Central memory CD4-positive, alpha-beta T cell (primary cell): ENCODE results near the gene TMPRSS9.
"Not testable (repeated sequence)": the region's sequence is repeated elsewhere in the genome, so short reads cannot be mapped to it uniquely, and the experiment has no call there.

Source experiments
- DNase-seq: peaks from one replicate; pipeline ENCODE4 v3.0.0; 2022

TMPRSS9 gene

DNA sequence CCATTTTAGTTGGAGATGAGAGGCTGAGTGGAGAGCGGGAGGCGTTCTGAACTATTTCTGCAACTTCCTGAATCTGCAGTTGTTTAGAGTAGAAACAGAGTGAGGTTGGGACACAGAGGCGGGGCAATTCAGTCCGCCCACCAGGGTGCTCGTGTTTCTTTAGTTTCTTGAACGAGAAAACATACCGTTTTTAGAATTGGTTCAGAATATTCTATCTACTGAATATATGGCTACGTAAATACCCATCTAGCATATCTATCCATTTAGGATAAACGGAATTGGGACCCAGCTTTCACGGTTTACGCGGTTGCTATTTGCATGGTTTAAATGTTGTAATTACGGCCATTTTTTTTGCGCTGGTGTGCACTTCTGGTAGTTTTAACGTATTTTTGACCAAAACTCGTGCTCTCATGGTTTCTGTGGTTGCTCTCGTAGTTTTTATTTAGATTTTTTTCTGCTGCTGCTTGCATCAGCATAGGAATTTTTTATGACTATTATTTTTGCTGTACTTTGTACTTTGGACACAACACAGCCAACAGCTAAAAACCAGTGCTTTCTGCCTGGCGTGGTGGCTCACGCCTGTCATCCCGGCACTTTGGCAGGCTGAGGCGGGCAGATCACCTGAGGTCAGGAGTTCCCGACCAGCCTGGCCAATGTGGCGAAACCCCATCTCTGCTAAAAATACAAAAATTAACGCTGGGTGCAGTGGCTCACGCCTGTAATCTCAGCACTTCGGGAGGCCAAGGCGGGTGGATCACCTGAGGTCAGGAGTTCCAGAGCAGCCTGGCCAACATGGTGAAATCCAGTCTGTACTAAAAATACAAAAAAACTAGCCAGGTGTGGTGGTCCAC lies 34.6 kb downstream of the TMPRSS9 start:
- DNase-seq, result no peak

DNA sequence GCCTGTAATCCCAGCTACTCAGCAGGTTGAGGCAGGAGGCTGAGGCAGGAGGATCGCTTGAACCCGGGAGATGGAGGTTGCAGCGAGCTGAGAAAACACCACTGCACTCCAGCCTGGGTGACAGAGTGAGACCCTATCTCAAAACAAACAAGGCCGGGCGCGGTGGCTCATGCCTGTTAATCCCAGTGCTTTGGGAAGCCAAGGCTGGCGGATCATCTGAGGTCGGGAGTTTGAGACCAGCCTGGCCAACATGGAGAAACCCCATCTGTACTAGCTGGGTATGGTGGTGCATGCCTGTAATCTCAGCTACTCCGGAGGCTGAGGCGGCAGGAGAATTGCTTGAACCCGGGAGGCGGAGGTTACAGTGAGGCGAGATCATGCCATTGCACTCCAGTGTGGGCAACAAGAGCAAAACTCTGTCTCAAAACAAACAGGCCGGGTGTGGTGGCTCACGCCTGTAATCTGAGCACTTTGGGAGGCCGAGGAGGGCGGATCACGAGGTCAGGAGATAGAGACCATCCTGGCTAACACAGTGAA lies 35.3 kb downstream of the TMPRSS9 start:
- not testable (repeated sequence) for DNase-seq

DNA sequence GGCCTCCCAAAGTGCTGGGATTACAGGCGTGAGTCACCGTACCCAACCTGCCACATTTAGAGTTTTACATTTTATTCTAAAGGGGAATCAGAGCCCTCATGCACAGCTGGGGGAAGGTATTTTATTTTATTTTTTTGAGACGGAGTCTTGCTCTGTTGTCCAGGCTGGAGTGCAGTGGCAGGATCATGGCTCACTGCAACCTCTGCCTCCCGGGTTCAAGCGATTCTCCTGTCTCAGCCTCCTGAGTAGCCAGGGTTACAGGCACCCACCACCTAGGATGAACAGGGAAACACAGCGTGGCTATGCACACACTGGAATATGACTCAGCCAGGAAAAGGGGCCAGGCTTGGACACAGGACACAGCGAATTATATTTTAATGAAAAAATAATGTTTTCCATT lies 37.1 kb downstream of the TMPRSS9 start:
- not testable (repeated sequence) for DNase-seq

DNA sequence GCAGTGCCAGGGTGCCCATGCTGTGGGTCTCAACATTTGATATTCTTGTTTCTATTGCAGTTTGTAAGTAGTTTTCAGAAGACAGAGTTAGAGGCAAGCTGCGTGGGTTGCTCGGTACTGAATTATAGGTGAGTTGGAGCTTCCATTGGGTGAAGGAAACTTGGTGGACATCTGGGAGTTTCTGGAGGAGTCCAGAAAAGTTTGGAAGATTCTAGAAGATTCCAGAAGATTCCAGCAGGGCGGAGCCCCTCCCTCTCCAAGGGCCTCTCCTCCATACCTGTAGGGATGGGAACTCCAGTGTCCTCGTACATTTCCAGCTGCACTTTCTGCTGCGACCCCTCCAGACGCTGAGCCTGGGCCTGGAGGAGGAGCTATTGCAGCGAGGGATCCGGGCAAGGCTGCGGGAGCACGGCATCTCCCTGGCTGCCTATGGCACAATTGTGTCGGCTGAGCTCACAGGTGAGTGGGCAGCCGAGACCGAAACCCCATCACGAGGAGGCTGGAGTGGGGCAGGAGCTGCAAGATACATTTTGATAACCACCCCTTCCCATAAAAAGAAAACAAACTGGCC lies 38.8 kb downstream of the TMPRSS9 start:
- DNase-seq, result no peak

DNA sequence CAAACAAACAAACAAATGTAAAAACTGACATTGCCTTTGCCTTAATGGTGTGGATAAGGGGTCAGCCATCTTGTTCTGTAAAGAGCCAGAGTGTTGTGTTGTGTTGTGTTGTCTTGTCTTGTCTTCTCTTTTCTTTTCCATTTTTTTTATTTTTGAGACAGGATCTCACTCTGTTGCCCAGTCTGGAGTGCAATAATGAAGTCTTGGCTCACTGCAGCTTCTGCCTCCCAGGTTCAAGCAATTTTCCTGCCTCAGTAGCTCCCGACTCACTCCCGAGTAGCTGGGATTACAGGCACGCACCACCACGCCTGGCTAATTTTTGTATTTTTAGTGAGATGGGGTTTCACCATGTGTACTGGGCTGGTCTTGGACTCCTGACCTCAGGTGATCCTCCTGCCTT lies 39.5 kb downstream of the TMPRSS9 start:
- no peak for DNase-seq

DNA sequence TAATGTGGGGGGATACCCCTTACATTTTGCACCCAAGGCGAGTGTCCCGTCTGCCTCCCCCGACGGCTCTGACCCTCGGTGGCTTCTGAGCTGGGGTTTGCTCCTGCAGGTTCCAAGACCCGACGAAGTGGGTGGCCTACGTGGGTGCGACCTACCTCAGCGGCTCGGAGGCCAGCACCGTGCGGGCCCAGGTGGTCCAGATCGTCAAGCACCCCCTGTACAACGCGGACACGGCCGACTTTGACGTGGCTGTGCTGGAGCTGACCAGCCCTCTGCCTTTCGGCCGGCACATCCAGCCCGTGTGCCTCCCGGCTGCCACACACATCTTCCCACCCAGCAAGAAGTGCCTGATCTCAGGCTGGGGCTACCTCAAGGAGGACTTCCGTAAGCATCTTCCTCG lies 48.2 kb downstream of the TMPRSS9 start:
- DNase-seq, result no peak

DNA sequence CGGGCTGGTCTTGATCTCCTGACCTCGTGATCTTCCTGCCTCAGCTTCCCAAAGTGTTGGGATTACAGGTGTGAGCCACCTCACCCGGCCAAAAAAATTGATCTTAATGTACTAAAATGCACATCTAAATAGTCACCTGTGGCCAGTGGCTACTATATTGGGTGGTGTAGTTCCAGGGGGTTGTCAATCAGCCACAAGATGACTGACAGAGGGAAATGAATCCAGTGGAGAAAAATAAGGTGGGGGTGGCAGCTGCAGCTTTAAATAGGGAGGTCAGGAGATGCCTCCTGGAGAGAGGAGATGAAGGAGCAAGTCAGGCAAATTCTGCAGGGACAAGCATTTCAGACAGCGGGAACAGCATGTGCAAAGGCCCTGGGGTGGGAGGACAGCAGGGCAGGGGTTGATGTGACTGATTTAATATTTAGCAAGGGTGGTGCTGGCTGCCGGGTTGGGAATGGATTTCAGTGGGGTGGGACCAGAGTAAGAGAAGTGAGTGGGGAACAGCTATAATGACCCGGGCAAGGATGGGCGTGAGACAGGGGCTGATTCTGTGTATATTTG lies 49.4 kb downstream of the TMPRSS9 start:
- DNase-seq, result no peak

DNA sequence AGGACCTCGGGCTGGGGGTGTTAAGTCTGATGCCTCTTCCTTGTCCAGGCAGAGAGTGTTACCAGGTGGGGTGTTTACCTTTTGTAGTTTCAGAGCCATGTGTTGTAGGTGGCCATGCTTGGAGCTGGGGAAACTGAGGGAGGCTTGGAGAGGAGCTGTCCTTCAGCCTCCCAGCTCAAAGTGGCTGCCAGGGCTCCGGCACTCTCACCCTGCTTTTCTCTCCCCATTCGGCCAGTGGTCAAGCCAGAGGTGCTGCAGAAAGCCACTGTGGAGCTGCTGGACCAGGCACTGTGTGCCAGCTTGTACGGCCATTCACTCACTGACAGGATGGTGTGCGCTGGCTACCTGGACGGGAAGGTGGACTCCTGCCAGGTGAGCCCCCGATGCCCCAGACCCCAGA lies 50.0 kb downstream of the TMPRSS9 start:
- no peak for DNase-seq

DNA sequence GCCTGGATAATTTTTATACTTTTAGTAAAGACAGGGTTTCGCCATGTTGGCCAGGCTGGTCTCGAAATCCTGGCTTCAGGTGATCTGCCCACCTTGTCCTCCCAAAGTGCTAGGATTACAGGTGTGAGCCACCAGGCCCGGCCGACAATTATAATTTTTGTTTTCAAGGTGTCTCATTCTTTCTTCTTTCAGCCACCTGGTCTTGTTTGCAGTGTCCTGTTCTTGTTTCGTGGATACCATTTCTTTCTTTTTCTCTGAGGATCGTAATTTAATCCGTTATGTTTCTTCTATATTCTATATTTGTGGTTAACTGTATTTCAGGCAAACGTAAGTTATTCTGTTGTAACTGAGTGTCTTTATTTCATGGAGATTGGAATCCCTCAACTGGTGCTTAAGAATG lies 51.6 kb downstream of the TMPRSS9 start:
- DNase-seq, result no peak

DNA sequence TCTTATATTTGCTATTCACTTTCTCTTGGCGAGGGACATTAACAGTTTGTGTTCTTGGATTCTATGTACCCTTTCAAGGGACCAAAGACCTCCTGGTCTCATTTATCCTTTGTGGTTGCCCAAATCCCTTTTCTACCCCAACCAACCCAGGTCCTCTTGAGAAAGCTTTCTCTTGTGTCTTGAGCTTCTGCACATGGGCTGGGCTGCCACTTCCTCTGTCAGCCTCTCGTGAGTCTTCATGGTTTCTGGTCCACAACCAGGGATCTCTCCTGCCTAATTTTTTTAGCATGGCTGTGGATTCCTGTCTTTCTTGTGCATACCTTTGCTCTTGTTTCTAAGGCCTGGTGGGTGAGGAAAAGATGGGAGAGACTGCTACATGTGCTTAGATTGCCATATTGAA lies 52.4 kb downstream of the TMPRSS9 start:
- no peak for DNase-seq

DNA sequence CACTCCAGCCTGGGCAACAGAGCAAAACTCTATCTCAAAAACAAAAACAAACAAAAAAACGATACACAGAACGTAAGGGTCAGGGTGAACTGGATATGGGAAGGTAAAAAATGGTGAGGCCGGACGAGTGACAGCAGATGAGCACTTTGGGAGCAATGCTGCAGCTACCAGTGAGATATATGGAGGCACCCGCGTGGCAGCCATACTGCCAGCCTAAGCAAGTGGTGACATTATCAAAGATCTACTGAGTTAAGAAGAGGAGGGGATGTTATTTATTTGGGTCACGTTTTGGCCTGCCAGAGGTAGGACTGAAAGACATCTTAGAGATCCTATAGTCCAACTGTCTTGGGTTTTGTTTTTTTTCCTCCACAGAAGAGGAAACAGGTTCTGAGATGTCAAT lies 53.1 kb downstream of the TMPRSS9 start:
- no peak for DNase-seq

DNA sequence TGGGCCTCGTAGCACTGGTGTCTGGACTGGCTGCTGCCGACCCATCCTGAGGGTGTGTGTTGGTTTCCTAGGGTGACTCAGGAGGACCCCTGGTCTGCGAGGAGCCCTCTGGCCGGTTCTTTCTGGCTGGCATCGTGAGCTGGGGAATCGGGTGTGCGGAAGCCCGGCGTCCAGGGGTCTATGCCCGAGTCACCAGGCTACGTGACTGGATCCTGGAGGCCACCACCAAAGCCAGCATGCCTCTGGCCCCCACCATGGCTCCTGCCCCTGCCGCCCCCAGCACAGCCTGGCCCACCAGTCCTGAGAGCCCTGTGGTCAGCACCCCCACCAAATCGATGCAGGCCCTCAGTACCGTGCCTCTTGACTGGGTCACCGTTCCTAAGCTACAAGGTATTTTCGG lies 53.6 kb downstream of the TMPRSS9 start:
- DNase-seq, result no peak

DNA sequence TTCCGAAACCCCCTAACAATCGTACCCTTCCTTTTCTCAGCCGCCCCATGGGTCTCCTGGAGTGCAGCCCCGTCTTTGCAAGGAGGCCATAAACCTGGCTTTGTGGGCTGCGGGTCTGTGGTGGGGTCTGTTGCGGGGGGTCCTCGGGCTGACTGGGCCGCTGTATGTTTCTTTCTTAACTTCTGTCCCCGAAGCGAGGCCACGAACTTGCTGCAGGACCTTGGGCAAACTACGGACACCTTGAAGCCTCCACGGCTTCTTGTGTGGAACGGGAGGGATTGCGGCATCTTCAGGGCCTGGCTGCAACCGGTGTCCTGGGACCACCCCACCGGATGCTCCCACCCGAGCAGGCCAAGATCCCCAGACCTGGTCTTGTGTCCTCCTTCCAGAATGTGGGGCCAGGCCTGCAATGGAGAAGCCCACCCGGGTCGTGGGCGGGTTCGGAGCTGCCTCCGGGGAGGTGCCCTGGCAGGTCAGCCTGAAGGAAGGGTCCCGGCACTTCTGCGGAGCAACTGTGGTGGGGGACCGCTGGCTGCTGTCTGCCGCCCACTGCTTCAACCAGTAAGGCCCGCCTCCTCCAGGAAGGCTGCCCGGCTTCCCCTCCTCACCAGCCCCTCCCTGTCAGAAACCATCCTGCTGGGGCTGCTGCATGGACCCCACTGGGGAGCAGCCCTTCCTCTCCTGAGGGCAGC lies 55.4 kb downstream of the TMPRSS9 start:
- no peak for DNase-seq

DNA sequence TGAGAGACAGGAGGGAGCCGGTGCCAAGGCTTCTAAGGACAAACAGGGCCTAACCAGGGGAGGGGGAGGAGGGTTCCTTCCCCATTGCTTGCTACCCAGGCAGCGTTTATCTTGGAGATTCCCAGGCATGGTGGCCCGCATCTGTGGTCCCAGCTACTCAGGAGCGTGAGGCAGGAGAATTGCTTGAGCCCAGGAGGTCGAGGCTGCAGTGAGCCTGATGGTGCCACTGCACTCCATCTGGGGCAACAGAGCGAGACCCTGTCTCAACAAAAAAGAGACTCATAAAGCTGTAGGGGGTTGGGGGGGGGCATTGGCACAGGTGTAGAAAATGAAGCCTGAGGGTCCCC lies 55.9 kb downstream of the TMPRSS9 start:
- DNase-seq, result no peak

DNA sequence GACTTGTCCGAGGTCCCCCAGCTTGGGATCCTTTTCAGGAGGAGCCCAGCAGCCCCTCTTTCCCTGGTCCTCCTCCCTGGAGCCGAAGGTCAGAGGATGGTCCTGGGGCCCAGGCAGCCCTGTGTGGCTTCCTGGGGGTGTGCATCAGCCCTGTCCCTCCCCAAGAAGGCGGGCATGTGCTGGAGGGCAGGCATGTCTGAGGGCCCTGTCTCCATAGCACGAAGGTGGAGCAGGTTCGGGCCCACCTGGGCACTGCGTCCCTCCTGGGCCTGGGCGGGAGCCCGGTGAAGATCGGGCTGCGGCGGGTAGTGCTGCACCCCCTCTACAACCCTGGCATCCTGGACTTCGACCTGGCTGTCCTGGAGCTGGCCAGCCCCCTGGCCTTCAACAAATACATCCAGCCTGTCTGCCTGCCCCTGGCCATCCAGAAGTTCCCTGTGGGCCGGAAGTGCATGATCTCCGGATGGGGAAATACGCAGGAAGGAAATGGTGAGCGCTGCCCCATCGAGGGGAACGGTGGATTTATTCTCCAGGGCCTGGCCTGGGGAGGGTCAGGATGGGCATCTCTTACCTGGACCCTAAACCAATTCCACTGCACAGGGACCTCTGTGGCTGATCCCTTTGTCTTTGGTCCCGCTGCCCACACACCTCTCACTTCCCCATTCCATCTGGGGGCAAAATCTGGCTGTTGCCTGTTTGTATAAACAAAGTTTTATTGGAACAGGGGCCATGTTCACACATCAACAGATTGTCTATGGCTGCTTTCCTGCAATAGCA lies 56.4 kb downstream of the TMPRSS9 start:
- DNase-seq, result no peak

DNA sequence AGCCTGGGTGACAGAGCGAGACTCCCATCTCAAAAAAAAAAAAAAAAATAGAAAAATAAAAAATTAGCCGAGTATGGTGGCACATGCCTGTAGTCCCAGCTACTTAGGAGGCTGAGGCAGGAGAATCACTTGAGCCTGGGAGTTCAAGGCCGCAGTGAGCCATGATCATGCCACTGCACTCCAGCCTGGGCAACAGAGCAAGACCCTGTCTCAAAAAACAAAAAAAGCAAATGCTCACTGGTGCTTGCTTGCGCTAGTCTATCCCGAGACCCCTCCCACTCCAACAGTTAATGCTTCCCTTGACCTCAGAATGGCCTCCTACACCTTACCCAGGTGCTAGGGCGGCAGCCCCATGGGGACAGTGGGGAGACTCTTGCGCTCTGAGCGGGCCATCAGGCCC lies 57.4 kb downstream of the TMPRSS9 start:
- DNase-seq, result not testable (repeated sequence)

DNA sequence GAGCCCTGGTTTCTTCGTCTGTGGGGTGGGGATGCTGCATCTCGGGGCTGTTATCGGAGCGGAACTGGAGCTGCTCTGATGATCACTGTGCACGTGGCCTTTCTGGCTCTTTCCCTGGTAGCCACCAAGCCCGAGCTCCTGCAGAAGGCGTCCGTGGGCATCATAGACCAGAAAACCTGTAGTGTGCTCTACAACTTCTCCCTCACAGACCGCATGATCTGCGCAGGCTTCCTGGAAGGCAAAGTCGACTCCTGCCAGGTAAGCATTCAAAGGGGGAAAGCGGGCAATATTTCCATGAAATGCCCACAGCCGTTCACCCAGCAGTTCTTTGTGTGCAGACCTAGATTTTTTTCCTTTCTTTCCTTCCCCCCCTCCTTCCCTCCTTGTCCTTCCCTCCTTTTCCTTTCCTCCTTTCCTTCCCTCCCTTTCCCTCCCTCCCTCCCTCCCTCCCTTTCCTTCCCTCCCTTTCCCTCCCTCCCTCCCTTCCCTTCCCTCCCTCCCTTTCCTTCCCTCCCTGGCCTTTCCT lies 57.9 kb downstream of the TMPRSS9 start:
- DNase-seq, result no peak

DNA sequence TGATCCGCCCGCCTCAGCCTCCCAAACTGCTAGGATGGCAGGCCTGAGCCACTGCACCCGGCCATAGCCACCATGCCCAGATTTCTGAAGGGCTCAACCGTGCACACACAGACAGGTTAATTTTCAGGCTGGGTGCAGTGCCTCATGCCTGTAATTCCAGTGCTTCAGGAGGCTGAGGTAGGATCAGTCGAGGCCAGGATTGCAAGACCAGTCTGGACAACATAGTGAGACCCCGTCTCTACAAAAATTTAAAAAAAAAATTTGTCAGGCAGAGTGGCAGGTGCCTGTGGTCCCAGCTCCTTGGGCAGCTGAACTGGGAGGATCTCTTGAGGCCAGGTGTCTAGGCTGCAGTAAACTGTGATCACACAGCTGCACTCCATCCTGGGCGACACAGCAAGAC lies 59.7 kb downstream of the TMPRSS9 start:
- DNase-seq, result no peak

DNA sequence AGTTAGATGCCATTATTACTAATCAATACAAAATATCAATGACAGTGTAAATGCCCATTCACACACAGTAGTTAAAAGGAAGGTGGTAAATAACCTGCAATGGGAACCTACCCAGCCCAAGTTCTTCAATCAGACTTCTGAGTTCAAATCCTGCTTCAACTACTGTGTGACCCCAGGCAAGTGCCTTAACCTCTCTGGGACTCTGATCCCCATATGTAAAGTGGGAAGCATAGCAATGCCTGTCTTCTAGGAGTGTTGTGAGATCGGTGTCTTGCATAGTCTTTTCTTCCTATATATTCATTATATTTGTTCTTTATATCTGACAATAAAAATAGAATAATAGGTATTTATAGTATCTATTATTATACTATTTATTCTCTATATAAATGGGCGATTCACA lies 60.4 kb downstream of the TMPRSS9 start:
- no peak for DNase-seq

DNA sequence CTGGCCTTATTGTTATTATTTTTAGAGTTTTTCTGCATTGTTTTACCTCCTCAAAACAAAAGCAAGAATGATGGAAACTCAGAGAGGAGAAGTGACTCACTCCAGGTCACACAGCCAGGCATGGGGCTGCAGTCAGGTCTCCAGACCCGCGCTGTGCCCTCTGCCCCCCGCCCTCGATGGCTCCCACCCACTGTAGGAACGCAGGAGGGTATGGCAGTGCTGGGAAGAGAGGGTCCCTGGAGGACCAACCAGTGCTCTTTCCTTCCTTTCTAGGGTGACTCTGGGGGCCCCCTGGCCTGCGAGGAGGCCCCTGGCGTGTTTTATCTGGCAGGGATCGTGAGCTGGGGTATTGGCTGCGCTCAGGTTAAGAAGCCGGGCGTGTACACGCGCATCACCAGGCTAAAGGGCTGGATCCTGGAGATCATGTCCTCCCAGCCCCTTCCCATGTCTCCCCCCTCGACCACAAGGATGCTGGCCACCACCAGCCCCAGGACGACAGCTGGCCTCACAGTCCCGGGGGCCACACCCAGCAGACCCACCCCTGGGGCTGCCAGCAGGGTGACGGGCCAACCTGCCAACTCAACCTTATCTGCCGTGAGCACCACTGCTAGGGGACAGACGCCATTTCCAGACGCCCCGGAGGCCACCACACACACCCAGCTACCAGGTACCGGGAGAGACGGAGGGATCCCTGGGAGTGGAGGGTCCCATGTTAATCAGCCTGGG lies 61.7 kb downstream of the TMPRSS9 start:
- DNase-seq, result no peak

DNA sequence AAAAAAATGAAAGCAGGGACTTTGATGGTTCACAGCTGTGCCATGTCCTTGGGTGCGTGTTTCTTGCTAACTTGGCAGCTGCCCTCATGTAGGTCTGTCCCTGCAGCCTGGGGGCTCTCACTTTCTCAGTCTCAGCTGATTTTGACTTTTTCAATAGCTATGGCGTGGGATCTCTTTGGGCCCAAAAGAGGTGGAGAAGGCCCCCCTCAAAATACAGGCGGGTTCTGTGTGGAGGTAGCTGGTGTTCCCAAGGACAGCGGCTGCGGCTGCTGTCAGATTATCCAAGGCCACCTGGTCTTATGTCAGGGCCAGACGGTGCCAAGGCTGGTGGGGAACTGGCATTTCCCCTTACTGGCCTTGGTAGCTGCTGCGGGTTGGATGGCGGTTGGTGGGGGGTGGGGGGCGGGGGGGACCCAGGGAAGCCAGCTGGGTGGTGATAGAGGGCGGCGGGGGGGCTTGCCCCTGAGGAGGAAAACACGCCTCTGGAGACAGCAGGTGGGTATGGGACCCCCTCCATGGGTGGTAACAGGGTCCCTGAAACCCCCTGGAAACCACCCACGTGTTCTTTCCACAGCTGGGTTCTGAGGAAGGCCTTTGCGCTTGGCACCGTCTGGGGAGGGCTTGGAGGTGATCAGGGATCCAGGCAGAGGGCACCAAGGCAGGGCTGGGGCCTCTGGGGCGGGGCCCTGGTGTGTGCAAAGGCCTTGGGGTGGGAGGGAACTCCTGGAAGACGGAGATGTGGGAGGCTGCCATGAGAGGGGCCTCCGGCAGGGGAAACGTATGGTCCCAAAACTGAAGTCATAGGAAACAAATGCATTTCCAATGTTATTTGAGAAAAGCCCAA lies 63.2 kb downstream of the TMPRSS9 start:
- DNase-seq, result no peak
